GM19240 (cell line): ENCODE measurements around the gene ANKRD44.
"Not testable (repeated sequence)": the region's sequence is repeated elsewhere in the genome, so short reads cannot be mapped to it uniquely, and the experiment has no call there.

Experiments
- DNase-seq: peaks from one replicate; pipeline ENCODE4 v3.0.0; 2011; ENCODE audit warnings: low spot score; ENCODE audit not compliant: insufficient read length

ANKRD44 gene

GRCh38 chr2:197076652-197077051 is 233.9 kb downstream of the ANKRD44 start:
- no peak for DNase-seq

- no peak for DNase-seq
These were observed 234.7 kb downstream of the ANKRD44 start for GRCh38 chr2:197075754-197076337.

- DNase-seq: no peak
These were observed 235.3 kb downstream of the ANKRD44 start for GRCh38 chr2:197075281-197075680.

GRCh38 chr2:197073701-197074433 is 236.7 kb downstream of the ANKRD44 start:
- DNase-seq: no peak

GRCh38 chr2:197073270-197073669 is 237.3 kb downstream of the ANKRD44 start:
- DNase-seq: no peak

- no peak for DNase-seq
These were observed 238.0 kb downstream of the ANKRD44 start for GRCh38 chr2:197072533-197072932.

GRCh38 chr2:197071790-197072436 is 238.7 kb downstream of the ANKRD44 start:
- DNase-seq: no peak

- no peak for DNase-seq
These were observed 239.4 kb downstream of the ANKRD44 start for GRCh38 chr2:197071213-197071612.

- DNase-seq: no peak
These were observed 240.6 kb downstream of the ANKRD44 start for GRCh38 chr2:197069958-197070357.

GRCh38 chr2:197062574-197062973 is 248.0 kb downstream of the ANKRD44 start:
- DNase-seq: not testable (repeated sequence)

- no peak for DNase-seq
These were observed 251.1 kb downstream of the ANKRD44 start for GRCh38 chr2:197059477-197059876.

- no peak for DNase-seq
These were observed 251.7 kb downstream of the ANKRD44 start for GRCh38 chr2:197058777-197059300.

- no peak for DNase-seq
These were observed 252.6 kb downstream of the ANKRD44 start for GRCh38 chr2:197057959-197058358.

GRCh38 chr2:197055045-197055444 is 255.5 kb downstream of the ANKRD44 start:
- no peak for DNase-seq

GRCh38 chr2:197054437-197054836 is 256.1 kb downstream of the ANKRD44 start:
- no peak for DNase-seq

- no peak for DNase-seq
These were observed 258.2 kb downstream of the ANKRD44 start for GRCh38 chr2:197052356-197052755.

GRCh38 chr2:197045115-197045514 is 265.5 kb downstream of the ANKRD44 start:
- DNase-seq: no peak

- no peak for DNase-seq
These were observed 267.8 kb downstream of the ANKRD44 start for GRCh38 chr2:197042739-197043196.

GRCh38 chr2:197037863-197038398 is 272.6 kb downstream of the ANKRD44 start:
- DNase-seq: no peak

- DNase-seq: no peak
These were observed 275.6 kb downstream of the ANKRD44 start for GRCh38 chr2:197035002-197035401.

GRCh38 chr2:197034292-197034691 is 276.3 kb downstream of the ANKRD44 start:
- DNase-seq: no peak

GRCh38 chr2:197033222-197033621 is 277.4 kb downstream of the ANKRD44 start:
- no peak for DNase-seq
